Measurements from ENCODE around the gene CSE1L.
"Not testable (repeated sequence)": the region's sequence is repeated elsewhere in the genome, so short reads cannot be mapped to it uniquely, and the experiment has no call there.

CSE1L gene

GRCh38 chr20:49082295-49082694, 36.2 kb downstream of the CSE1L start:
- DNase-seq, result not testable (repeated sequence)

GRCh38 chr20:49091104-49091503, 45.0 kb downstream of the CSE1L start:
- DNase-seq, result no peak

DNA sequence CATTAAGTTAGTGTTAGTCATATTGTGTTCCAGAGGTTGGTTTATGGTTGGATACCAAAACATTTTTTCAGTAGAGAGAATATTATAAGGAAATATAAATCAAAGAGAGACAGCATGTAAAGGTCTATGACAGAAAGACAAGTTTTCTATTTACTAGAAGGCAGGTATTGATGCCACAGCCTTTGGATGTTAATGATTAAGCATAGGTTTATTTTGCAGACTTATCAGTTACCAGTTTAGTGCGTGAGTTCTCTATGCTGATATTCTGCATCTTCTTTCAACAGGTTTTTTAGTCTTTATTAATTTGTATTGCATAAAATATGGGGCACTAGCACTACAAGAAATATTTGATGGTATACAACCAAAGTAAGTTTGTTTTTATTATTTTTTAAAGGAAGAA, 45.6 kb downstream of the CSE1L start:
- no peak for DNase-seq

GRCh38 chr20:49096203-49096730, 50.2 kb downstream of the CSE1L start:
- no peak for DNase-seq

GRCh38 chr20:49097159-49097558, 51.0 kb downstream of the CSE1L start:
- no peak for DNase-seq

DNA sequence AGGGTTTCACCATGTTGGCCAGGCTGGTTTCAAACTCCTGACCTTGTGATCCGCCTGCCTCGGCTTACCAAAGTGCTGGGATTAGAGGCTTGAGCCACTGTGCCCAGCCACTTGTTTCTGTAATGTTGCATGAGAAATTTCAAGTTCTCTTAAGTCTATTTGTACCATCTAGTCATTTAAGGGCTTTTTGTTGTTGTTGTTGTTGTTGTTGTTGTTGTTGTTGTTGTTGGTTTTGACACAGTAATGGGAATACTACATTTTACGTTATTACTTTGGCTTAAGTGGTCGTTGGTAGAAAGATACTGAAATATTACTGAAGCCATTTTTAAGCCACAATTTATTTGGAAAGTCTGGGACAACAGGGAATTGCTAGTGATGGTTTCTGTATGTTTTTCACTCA, 52.0 kb downstream of the CSE1L start:
- DNase-seq, result no peak

DNA sequence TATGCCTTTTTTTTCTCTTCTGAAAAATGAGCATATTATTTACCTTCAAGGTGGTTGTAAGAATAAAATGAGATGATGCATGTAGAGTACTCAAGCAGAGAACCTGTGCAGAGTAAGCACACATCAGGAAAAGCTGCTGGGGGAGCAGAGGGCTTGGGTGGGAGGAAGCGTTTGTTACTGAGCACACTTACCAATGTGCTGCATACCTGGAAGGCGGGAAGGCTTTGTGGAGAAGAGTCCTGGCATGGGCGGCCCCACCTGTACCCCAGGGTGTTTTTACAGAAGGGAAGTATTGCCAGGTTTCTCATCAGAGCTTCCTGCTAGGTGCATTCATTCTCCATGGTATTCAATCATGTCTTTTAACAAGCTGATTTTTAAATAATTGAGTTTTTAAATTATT, 52.9 kb downstream of the CSE1L start:
- no peak for DNase-seq

GRCh38 chr20:49100292-49100691, 54.2 kb downstream of the CSE1L start:
- not testable (repeated sequence) for DNase-seq

DNA sequence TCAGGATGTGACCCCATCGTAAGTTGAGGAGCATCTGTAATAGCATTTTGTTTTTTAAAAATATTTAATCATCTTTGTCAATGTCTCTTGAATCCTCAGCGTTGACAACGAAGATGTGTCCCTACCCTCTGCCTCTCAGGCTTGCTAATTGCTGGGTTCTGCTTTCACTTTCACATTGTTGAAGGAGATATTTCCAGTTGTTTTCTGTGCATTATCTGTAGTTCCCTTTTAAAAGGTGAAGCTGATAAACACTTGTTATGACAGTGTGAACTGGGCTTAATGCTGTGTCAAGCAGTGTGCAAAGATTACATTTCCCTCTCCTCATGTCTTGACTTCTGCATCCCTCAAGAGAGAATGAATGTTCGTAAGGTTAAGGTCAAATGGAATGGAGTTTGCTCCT, 54.9 kb downstream of the CSE1L start:
- DNase-seq, result no peak

GRCh38 chr20:49103019-49103418, 56.9 kb downstream of the CSE1L start:
- DNase-seq, result no peak

- no peak for DNase-seq
Measured at GRCh38 chr20:49103647-49104364, 57.7 kb downstream of the CSE1L start.

- DNase-seq, result no peak
Measured at GRCh38 chr20:49104365-49104648, 58.2 kb downstream of the CSE1L start.

DNA sequence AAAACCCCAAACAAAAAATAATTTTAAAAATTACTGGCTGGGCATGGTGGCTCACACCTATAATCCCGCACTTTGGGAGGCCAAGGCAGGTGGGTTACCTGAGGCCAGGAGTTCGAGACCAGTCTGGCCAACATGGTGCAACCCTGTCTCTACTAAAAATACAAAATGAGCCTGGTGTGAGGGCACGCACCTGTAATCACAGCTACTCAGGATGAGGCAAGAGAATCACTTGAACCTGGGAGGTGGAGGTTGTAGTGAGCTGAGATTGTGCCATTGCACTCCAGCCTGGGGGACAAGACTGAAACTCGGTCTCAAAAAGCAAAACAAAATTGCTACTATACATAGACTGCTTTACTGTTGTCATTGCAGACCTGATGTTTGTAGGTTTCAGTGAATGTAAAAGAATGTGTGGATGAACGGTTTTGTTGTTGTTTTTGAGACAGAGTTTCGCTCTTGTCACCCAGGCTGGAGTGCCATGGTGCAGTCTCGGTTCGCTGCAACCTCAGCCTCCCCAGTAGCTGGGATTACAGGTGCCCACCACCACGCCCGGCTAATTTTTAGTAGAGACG, 59.0 kb downstream of the CSE1L start:
- not testable (repeated sequence) for DNase-seq

DNA sequence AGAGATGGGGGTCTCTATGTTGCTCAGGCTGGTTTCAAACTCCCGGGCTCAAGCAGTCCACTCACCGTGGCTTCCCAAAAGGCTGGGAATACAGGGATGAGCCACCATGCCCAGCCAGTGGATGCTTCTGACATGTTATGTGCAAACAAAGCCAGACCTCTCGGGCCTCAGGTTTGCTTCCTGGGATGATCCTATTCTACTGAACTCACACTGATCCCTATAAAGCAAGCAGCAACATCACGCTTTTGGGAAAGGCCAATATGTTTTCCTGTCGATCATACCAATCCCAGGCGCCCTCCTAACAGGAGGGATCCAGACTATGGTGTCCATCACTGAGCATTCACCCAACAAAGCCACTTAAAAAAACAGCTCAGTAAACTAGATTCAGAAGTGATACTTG, 60.2 kb downstream of the CSE1L start:
- DNase-seq, result no peak

DNA sequence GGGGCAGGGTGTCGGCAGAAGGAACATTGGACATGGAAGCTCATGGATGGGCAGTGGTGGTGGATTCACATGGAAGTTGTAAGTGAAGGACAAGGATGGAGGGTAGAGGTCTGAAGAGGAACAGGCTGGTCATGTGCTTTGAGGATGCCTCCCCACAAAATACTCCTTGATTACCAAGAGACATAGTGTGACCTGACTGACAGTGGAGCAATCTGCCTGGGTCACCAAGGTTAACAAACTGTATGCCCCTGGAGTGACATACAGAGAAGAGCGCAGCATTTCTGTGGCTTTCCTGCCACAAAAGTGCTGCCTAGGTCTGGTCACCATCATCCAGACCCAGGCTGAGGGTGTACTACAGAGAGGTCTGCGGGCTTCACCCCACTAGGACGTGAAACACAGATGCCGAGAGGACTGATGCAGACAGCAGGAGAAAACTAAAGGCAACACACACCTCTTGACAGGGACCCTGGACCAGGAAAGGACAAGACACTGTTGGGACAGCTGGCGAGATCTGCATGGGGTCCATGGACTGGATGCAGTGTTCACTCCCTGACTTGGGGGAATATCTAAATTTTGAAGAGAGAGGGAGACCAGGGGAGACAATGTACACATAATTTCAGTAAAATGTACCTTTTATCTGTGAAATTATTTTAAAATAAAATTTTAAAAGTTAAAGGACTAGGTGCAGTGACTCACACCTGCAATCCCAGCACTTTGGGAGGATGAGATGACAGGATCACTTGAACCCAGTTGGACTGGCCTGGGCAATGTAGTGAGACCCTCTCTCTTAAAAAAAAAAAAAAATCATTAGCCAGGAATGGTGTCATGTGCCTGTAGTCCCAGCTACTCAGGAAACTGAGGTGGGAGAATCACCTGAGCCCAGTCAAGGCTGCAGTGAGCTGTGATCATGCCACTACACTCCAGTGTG, 64.9 kb downstream of the CSE1L start:
- DNase-seq, result no peak

- DNase-seq, result no peak
Measured at GRCh38 chr20:49112596-49113274, 66.6 kb downstream of the CSE1L start.

DNA sequence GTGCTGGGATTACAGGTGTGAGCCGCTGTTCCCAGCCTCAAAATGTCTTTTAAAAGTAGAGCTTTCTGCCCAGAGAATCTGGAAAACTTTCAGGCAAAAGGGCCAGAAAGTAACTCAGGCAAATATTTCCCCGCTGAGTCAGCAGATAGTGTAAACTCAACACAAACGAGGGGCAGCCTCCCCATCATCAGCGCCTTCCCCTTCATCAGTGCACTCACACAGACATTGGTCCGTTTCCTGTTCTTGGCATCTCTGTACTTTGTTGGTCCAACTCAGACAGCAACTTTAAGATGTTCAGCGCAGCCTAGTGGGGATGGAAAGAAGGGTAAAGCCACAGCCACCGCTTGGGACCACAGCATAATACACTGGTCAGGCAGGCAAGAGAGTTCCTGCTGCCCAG, 69.5 kb downstream of the CSE1L start:
- DNase-seq, result no peak

DNA sequence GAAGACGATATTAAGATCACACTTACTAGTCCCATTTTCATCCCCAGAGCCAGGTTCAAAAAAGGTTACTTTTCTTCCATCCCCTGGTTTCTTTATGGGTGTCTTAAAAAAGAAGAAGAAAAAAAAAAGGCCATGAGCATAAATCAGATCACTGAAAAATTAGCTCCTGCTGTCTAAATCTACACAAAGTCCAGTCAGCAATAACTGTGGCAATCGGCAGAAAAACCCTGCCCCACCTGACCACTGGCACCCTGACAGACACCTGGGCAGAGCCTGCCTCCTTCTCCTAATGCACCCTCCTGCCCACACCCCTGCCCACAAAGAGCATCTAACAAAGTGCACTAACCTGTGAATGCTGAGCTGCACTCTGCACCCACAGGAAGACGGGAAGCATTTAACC, 72.2 kb downstream of the CSE1L start:
- no peak for DNase-seq

GRCh38 chr20:49119988-49120387, 73.9 kb downstream of the CSE1L start:
- no peak for DNase-seq

DNA sequence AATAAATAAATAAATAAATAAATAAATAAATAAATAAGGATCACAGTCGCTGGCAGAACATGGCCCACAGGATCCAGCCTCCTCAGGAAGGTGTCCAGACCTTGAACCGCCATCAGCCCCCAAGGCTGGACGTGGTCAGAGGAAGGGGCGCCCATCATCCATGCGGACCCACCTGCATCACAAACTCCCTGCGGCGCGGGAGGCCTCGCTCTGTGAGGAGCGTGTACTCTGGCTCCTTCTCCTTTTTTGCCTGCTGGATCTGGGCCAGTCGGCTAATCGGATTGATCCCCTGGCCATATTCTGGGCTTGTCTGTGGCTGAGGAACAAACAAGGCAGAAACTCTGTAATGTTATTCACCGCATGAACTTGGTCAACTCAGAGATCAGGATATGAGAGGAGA, 76.8 kb downstream of the CSE1L start:
- no peak for DNase-seq

GRCh38 chr20:49123982-49124381, 77.9 kb downstream of the CSE1L start:
- DNase-seq, result no peak

GRCh38 chr20:49132995-49133478, 86.9 kb downstream of the CSE1L start:
- no peak for DNase-seq

GRCh38 chr20:49133571-49133970, 87.5 kb downstream of the CSE1L start:
- no peak for DNase-seq
